Thymus (tissue), 11 donors: ENCODE data around the gene CYP2J2. TPM values are rescaled to one million over a fixed set of nuclear protein-coding genes. Genes with fewer than 3 reads are reported as not detected.
"Not testable (repeated sequence)": the region's sequence is repeated elsewhere in the genome, so short reads cannot be mapped to it uniquely, and the experiment has no call there.

Experiments used
- DNase-seq, 9 donors: peaks; one replicate each; pipeline ENCODE4 v3.0.0-alpha.2; 2013; ENCODE audit warnings: low spot score in 9 of 9, low read depth in 6 of 9, missing footprints in 1 of 9
- H3K27ac ChIP-seq, 2 donors: one replicate each; pipeline ENCODE4 v1.5.1; 2013; ENCODE audit warnings: control low read depth in 1 of 2, low read depth in 1 of 2, low read length in 1 of 2, mild to moderate bottlenecking in 1 of 2, moderate library complexity in 1 of 2
- H3K27me3 ChIP-seq, 2 donors: one replicate each; pipeline ENCODE4 v1.5.1; 2013; ENCODE audit warnings: low read length in 1 of 2; ENCODE audit not compliant: control insufficient read depth in 2 of 2, insufficient read depth in 1 of 2
- H3K36me3 ChIP-seq, 2 donors: one replicate each; pipeline ENCODE4 v1.5.1; 2013; ENCODE audit warnings: low read length in 1 of 2, mild to moderate bottlenecking in 1 of 2, moderate library complexity in 1 of 2; ENCODE audit not compliant: control insufficient read depth in 2 of 2, insufficient read depth in 2 of 2
- H3K4me1 ChIP-seq, 2 donors: one replicate each; pipeline ENCODE4 v1.5.1; 2013; ENCODE audit warnings: low read length in 2 of 2; ENCODE audit not compliant: control insufficient read depth in 2 of 2, insufficient read depth in 2 of 2
- H3K4me3 ChIP-seq, 2 donors: one replicate each; pipeline ENCODE4 v1.5.1; 2013; ENCODE audit warnings: low read length in 2 of 2, control low read depth in 1 of 2, mild to moderate bottlenecking in 1 of 2
- H3K9me3 ChIP-seq, 2 donors: one replicate each; pipeline ENCODE4 v1.5.1; 2013; ENCODE audit warnings: low read length in 1 of 2, mild to moderate bottlenecking in 1 of 2; ENCODE audit not compliant: control insufficient read depth in 2 of 2, insufficient read depth in 1 of 2
- WGBS: extraction: QIAGEN DNeasy Blood & Tissue Kit; methylation state at CpG from one replicate; pipeline ENCODE4 v1.1.7; 2013; 5-methylcytosine and 5-hydroxymethylcytosine counted together
- polyA plus RNA-seq: library from polyadenylated mRNA; stranded (reverse); fragments of 200-250 nt; gene quantifications from one replicate; pipeline ENCODE4 v1.2.3, GENCODE V29; 2013
- total RNA-seq: library from RNA; stranded (reverse); fragments of 120-200 nt; gene quantifications from one replicate; pipeline ENCODE4 v1.2.4, GENCODE V29; 2013
- donor health status: healthy.

CYP2J2 gene
- total and polyA plus RNA-seq, 2 donors: 1.1 to 2.8 TPM

DNA sequence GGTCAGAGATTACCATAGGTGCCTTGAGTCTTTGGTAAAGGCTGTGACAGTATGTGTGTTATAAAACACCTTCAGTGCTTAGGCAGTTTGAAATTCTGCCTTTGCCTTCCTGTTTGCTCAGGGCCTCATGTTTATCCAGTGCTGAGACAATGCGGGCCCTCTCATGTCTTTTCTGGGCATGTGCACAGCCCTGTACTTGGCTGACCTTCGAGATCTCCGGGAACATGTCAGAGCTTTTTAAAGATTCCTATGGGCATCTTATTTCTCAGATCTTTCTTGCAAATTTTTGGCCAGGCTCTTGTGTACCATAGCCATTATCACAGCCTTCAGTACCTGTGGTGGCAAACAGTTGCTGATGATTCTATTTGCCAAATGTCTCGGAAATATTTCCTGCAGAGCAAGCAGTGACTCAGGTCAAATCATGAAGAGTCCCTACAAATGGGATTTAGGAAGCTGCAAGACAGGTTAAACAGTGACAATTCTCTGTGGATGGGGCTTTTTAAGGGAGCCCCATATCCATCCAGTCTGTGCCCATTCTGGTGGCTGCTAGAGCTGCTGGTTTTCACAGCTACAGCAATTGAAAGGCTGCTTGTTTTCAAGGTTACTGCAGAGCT lies 69.7 kb downstream of the CYP2J2 start:
- Histone ChIP-seq H3K27me3 (no peaks in the 10 kb centered on the region), H3K4me3 (no peak overlapping the region), H3K9me3 (no peaks in the 10 kb centered on the region), H3K27ac (no peak overlapping the region), H3K4me1 (no peaks in the 10 kb centered on the region), H3K36me3 (no peaks in the 10 kb centered on the region)
- WGBS: 93% methylated on average over 4 of the region's 4 CpGs
- DNase-seq: no peak

- not testable (repeated sequence) for H3K4me3 ChIP-seq, H3K27ac ChIP-seq, H3K36me3 ChIP-seq, H3K9me3 ChIP-seq, H3K4me1 ChIP-seq, H3K27me3 ChIP-seq, DNase-seq
- 97% methylated on average over 1 of the region's 1 CpG for WGBS
Observed at GRCh38 chr1:59855297-59855696, 71.3 kb downstream of the CYP2J2 start.

- no peaks in the 10 kb centered on the region for H3K9me3 ChIP-seq
- DNase-seq: no peak
- H3K27me3 ChIP-seq: no peaks in the 10 kb centered on the region
- no peak overlapping the region for H3K4me3 ChIP-seq
- H3K27ac ChIP-seq: no peak overlapping the region
- 97% methylated on average over 1 of the region's 1 CpG for WGBS
- no peaks in the 10 kb centered on the region for H3K36me3 ChIP-seq
- no peaks in the 10 kb centered on the region for H3K4me1 ChIP-seq
Observed at GRCh38 chr1:59852117-59852516, 74.5 kb downstream of the CYP2J2 start.

GRCh38 chr1:59846895-59847282 lies 79.7 kb downstream of the CYP2J2 start:
- H3K27me3 ChIP-seq: no peaks in the 10 kb centered on the region
- H3K27ac ChIP-seq: no peak overlapping the region
- 93% methylated on average over 2 of the region's 2 CpGs for WGBS
- H3K36me3 ChIP-seq: no peaks in the 10 kb centered on the region
- no peak for DNase-seq
- no peaks in the 10 kb centered on the region for H3K4me1 ChIP-seq
- no peak overlapping the region for H3K4me3 ChIP-seq
- H3K9me3 ChIP-seq: no peaks in the 10 kb centered on the region

DNA sequence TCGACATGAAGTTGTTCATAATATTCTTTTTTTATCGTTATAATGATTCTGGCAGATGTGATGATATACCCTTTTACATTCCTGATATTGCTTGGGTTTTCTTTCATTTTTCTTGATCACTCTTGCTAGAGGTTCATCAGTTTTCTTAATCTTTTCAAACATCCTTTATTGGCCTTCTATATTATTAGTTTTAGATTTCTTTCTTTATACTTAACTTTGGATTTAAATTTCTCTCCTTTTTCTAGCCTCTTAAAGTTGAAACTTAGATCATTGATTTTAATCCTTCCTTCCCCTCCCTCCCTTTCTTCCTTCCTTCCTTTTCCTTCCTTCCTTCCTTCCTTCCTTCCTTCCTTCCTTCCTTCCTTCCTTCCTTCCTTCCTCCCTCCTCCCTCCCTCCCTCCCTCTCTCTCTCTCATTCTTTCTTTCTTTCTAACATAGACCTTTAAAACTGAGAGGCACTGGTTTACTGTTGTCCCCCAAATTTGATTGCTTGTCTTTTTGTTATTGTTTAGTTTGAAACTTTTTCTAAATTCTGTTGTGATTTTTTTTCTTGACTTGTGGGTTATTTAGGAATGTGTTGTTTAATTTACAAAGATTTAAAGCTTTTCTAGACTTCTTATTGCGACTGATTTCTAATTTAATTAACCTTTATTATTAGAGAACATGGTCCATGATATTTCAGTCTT lies 80.2 kb downstream of the CYP2J2 start:
- DNase-seq: no peak
- H3K36me3 ChIP-seq: no peaks in the 10 kb centered on the region
- no peak overlapping the region for H3K4me3 ChIP-seq
- WGBS: 94% methylated on average over 3 of the region's 3 CpGs
- no peaks in the 10 kb centered on the region for H3K27me3 ChIP-seq
- H3K4me1 ChIP-seq: no peaks in the 10 kb centered on the region
- no peak overlapping the region for H3K27ac ChIP-seq
- H3K9me3 ChIP-seq: no peaks in the 10 kb centered on the region

GRCh38 chr1:59845091-59845490 lies 81.5 kb downstream of the CYP2J2 start:
- no peak overlapping the region for H3K4me3 ChIP-seq
- WGBS: 96% methylated on average over 2 of the region's 2 CpGs
- no peaks in the 10 kb centered on the region for H3K27me3 ChIP-seq
- no peaks in the 10 kb centered on the region for H3K36me3 ChIP-seq
- no peaks in the 10 kb centered on the region for H3K4me1 ChIP-seq
- H3K9me3 ChIP-seq: no peaks in the 10 kb centered on the region
- H3K27ac ChIP-seq: no peak overlapping the region
- DNase-seq: no peak

Other genes starting within 250 kb of the CYP2J2 start
- 4.7 TPM for gene HOOK1, start 111.8 kb downstream of the CYP2J2 start, total RNA-seq
- 4.0 TPM for gene HOOK1, start 111.8 kb downstream of the CYP2J2 start, polyA plus RNA-seq
- 0.09 TPM for gene C1orf87, start 147.0 kb upstream of the CYP2J2 start, total RNA-seq
- gene C1orf87, start 147.0 kb upstream of the CYP2J2 start, polyA plus RNA-seq: 0.11 TPM